GM12891 (cell line): Measurements from ENCODE around the gene SLC7A11.

Experiments used
- DNase-seq: peaks from one replicate; pipeline ENCODE4 v3.0.0; 2011; ENCODE audit warnings: low spot score; ENCODE audit not compliant: insufficient read length
- FAIRE-seq: peaks from 2 replicates; lab custom pipeline; 2011; peaks lifted over from hg19 to GRCh38; lab: Jason Lieb, UNC
- PAX5 ChIP-seq: IDR thresholded peaks from 2 replicates; pipeline ENCODE4 v1.6.1; 2011; ENCODE audit warnings: low read length, moderate library complexity, mild to moderate bottlenecking; ENCODE audit not compliant: insufficient read depth, severe bottlenecking
- POLR2A ChIP-seq: IDR thresholded peaks from 2 replicates; pipeline ENCODE4 v1.6.1; 2011; ENCODE audit warnings: low read depth, low read length, control low read depth
- POLR2AphosphoS5 ChIP-seq: IDR thresholded peaks from 2 replicates; pipeline ENCODE4 v1.6.1; 2011; ENCODE audit warnings: low read depth, low read length, control low read depth
- POU2F2 ChIP-seq: IDR thresholded peaks from 2 replicates; pipeline ENCODE4 v1.6.1; 2011; ENCODE audit warnings: low read depth, mild to moderate bottlenecking, control low read depth, low read length, moderate library complexity
- SPI1 ChIP-seq: IDR thresholded peaks from 2 replicates; pipeline ENCODE4 v1.6.1; 2011; ENCODE audit warnings: low read depth, low read length, control low read depth
- TAF1 ChIP-seq: IDR thresholded peaks from 2 replicates; pipeline ENCODE4 v1.6.1; 2011; ENCODE audit warnings: low read depth, low read length, control low read depth

Gene SLC7A11

GRCh38 chr4:138192113-138192512 lies 50.0 kb downstream of the SLC7A11 start:
- FAIRE-seq, result peak; percentile 38
- TF ChIP-seq POLR2AphosphoS5 (no peak), POLR2A (no peak), POU2F2 (no peak), PAX5 (no peak), SPI1 (no peak)
- no peak for DNase-seq

GRCh38 chr4:138190452-138190858 lies 51.7 kb downstream of the SLC7A11 start:
- FAIRE-seq, result peak; percentile 66
- TF ChIP-seq TAF1 (no peak), POU2F2 (no peak), SPI1 (peak; percentile 97), POLR2AphosphoS5 (no peak)
- DNase-seq, result no peak

GRCh38 chr4:138189206-138189605 lies 52.9 kb downstream of the SLC7A11 start:
- DNase-seq (no peak), FAIRE-seq (no peak)
- no peak for TF ChIP-seq POLR2AphosphoS5
- no peak for TF ChIP-seq POLR2A
- no peak for TF ChIP-seq TAF1
- no peak for TF ChIP-seq PAX5
- TF ChIP-seq POU2F2, result no peak
- no peak for TF ChIP-seq SPI1

GRCh38 chr4:138188406-138189084 lies 53.6 kb downstream of the SLC7A11 start:
- DNase-seq (no peak), FAIRE-seq (no peak)
- TF ChIP-seq POLR2A, result no peak
- no peak for TF ChIP-seq POLR2AphosphoS5
- no peak for TF ChIP-seq POU2F2
- no peak for TF ChIP-seq PAX5
- TF ChIP-seq TAF1, result no peak
- TF ChIP-seq SPI1, result no peak

- FAIRE-seq (no peak), DNase-seq (no peak)
- TF ChIP-seq TAF1 (no peak), PAX5 (no peak), POLR2A (no peak), POU2F2 (no peak)
Observed at GRCh38 chr4:138185859-138186645, 56.1 kb downstream of the SLC7A11 start.

GRCh38 chr4:138184886-138185285 lies 57.3 kb downstream of the SLC7A11 start:
- no peak for DNase-seq

GRCh38 chr4:138182838-138183426 lies 59.2 kb downstream of the SLC7A11 start:
- peak; percentile 85 for FAIRE-seq
- no peak for DNase-seq
- TF ChIP-seq PAX5 (no peak), POLR2AphosphoS5 (no peak), POU2F2 (no peak), TAF1 (no peak), SPI1 (no peak), POLR2A (no peak)

More at GRCh38 chr4:138184886-138185285, 57.3 kb downstream of the SLC7A11 start:
- FAIRE-seq, result no peak
- TF ChIP-seq POU2F2 (no peak), POLR2AphosphoS5 (no peak), POLR2A (no peak), SPI1 (no peak), TAF1 (no peak)

- TF ChIP-seq SPI1 (no peak), POLR2AphosphoS5 (no peak)
- FAIRE-seq, result no peak
- no peak for DNase-seq
Observed at GRCh38 chr4:138181287-138181686, 60.9 kb downstream of the SLC7A11 start.

- FAIRE-seq (no peak), DNase-seq (no peak)
- TF ChIP-seq TAF1 (no peak), POLR2AphosphoS5 (no peak), PAX5 (no peak), POLR2A (no peak), SPI1 (no peak), POU2F2 (no peak)
Observed at GRCh38 chr4:138178566-138178965, 63.6 kb downstream of the SLC7A11 start.

GRCh38 chr4:138177278-138177968 lies 64.7 kb downstream of the SLC7A11 start:
- TF ChIP-seq POU2F2 (no peak), SPI1 (no peak), TAF1 (no peak), PAX5 (no peak), POLR2A (no peak), POLR2AphosphoS5 (no peak)
- FAIRE-seq (no peak), DNase-seq (no peak)
